GM19455 (cell line): ENCODE results near the gene PER1.

Source experiments
- ATAC-seq: cut with Tn5 transposase; IDR thresholded peaks from one replicate; pipeline ENCODE4 v1.9.1; 2021; ENCODE audit not compliant: unreplicated experiment

Gene PER1

GRCh38 chr17:8103549-8103948 lies 48.7 kb downstream of the PER1 start:
- no peak for ATAC-seq

DNA sequence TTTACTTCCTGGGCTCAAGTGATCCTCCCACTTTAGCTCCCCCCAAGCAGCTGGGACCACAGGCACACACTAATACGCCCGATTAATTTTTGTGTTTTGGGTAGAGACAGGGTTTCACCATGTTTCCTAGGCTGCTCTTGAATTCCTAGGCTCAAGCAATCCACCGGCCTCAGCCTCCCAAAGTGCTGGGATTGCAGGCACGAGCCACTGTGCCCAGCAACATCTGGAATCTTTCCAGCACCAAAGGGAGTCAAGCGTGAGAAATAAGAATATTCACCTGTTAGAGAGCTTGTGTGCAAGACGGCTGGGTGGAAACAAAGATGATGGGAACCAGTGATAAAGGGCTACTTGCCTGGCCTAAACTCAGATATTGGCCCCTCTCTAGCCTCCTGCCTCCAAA lies 50.5 kb downstream of the PER1 start:
- ATAC-seq = no peak

- no peak for ATAC-seq
Measured at GRCh38 chr17:8100763-8101162, 51.4 kb downstream of the PER1 start.

DNA sequence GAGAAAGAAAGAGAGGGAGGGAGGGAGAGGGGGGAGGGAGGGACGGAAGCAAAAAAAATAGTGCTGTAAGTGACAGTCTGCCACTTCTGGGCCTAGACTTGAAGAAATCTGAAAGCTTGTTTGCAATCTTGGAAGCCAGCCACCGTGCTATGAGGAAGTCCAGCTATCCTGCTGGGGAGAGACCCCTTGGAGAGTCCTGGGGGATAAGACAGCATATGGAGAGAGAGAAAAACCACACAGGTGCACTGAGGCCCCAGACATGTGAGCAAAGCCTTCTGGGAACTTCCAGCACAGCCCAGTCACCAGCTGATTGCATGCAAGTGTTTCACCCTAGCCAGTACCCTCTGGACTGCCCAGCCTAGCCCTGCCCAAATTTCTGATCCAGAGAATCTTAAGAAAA lies 52.1 kb downstream of the PER1 start:
- ATAC-seq = no peak

GRCh38 chr17:8096541-8096940 lies 55.7 kb downstream of the PER1 start:
- no peak for ATAC-seq

DNA sequence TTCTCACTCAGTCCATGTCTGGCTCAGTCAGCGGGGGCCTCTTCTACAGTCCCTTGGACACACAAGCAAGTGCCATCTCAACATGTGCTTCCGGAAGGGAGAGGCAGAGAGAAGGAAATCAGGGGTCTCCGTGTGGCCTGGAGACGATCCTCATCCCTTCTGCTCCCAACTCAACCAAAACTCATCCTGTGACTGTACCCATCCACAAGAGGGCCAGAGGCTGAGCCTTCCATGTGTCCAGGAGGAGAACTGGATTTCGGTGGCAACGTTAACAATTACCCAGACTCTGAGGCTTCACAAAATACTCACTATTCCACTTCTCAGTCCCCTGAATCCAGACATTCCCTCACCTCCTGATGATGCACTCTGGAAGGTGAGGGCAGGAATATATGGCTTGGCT lies 56.8 kb downstream of the PER1 start:
- ATAC-seq = no peak

DNA sequence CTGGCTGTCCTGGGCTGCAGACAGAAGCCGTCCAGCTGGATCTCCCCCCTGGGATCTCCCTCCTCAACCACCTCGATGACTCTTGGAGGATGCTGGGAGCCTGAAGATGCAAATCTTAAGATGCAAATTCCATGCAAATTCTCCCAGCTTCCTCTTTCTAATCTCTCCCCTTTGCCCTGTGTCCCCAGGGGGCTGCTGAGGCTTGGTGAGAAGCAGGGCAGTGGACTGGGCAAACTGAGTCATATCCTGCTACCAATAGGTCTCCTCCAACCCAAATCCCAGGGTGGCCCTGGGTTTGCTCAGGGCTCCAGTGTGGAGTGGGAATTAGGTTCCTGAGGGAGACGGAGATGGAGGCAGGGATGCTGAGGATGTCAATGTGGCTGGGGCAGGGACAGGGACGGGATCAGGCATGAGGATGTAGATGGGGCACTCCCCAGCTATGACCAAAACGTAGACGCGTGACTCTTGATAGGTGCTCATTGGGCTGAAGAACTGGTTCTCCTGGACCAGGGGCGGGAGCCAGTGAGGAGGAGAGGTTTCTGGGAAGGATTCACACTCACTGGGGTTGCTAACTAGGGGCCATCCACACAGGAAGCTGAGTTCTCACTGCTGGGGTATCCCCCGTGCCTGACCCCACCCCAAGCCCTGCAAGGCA lies 61.0 kb downstream of the PER1 start:
- no peak for ATAC-seq
